Measurements from ENCODE around the gene GLDN. TPM values are rescaled to one million over a fixed set of nuclear protein-coding genes. Genes with fewer than 3 reads are reported as not detected.

Gene GLDN
- total RNA-seq, 1 donor from 2014 or later = 0.26 TPM

DNA sequence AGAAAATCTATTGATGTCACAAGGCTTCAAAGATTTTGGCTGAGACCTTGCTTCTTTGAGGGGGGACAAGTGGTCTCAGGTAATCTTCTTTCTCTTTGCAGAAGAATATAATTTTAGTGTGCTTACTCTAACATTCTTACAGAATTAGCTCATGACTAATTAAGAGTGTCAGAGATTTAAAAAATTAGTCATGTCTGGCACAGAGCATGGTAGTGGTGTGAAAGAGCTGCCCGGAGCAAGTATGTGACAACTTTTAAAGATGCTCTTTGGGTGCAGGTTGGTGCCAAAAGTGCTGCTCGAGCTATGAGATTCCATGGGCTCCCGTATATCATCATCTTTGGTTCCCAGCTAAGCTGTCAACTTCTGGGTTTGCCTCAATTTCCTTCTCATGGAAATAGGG lies 34.1 kb upstream of the GLDN start:
- Histone ChIP-seq H3K4me3 (ENCODE audit: low read depth, low read length) (no peak overlapping the region), H3K36me3 (ENCODE audit: control insufficient read depth, insufficient read depth, low read length) (no peaks in the 10 kb centered on the region), H3K27me3 (ENCODE audit: control insufficient read depth, insufficient read depth, low read length) (peaks cover 7% of the 10 kb centered on the region)
- FAIRE-seq (no peak), DNase-seq (ENCODE audit: low read depth) (peak; percentile 55)
- TF ChIP-seq, protein P1, sequence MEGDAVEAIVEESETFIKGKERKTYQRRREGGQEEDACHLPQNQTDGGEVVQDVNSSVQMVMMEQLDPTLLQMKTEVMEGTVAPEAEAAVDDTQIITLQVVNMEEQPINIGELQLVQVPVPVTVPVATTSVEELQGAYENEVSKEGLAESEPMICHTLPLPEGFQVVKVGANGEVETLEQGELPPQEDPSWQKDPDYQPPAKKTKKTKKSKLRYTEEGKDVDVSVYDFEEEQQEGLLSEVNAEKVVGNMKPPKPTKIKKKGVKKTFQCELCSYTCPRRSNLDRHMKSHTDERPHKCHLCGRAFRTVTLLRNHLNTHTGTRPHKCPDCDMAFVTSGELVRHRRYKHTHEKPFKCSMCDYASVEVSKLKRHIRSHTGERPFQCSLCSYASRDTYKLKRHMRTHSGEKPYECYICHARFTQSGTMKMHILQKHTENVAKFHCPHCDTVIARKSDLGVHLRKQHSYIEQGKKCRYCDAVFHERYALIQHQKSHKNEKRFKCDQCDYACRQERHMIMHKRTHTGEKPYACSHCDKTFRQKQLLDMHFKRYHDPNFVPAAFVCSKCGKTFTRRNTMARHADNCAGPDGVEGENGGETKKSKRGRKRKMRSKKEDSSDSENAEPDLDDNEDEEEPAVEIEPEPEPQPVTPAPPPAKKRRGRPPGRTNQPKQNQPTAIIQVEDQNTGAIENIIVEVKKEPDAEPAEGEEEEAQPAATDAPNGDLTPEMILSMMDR (IDR thresholded peaks at IDR 0.05; ENCODE audit: insufficient read depth, low read length, severe bottlenecking) = no peak

DNA sequence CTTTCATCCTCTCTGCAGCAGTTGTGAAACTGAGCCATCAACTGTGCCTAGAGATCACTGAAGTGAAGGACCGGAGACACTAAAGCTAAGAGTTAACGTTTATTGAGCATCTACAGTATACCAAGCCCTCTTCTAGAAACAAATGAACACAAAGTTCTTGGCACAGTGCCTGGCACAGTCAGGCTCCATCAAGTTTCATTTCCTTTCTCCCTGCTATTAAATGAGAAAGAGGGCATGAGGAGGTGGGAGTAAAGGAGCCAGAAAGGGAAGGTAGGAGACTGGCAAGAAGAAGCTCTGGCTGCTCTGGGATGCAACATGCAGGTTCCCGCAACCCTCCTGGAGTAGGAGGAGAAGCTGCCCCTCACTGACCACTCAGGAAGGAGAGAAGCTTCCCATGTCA lies 33.6 kb upstream of the GLDN start:
- peak; percentile 23 for DNase-seq (ENCODE audit: low read depth)
- no peak for FAIRE-seq
- peaks cover 6% of the 10 kb centered on the region for H3K27me3 ChIP-seq (ENCODE audit: control insufficient read depth, insufficient read depth, low read length)
- TF ChIP-seq, protein P1 (IDR thresholded peaks at IDR 0.05; ENCODE audit: insufficient read depth, low read length, severe bottlenecking) = no peak
- H3K36me3 ChIP-seq (ENCODE audit: control insufficient read depth, insufficient read depth, low read length) = no peaks in the 10 kb centered on the region
- no peak overlapping the region for H3K4me3 ChIP-seq (ENCODE audit: low read depth, low read length)

DNA sequence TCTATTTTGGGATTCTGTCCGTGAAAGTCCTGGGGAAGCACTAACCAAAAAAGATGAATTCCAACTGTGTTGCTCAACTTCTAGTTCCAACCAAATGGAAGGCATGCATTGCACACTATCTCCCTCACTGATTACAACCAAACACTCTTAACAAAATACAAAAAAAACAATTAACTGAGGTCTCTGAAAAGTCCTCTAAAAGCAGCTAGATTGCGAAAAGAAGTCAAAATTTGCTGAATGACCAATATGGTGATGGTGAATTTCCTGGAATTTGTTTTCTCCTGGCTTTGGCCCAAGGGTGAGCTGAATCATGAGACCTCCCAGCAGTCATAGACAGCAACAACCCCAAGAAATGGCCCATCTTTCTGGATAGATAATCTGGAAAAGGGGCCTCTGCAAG lies 31.4 kb upstream of the GLDN start:
- TF ChIP-seq, protein P1 (IDR thresholded peaks at IDR 0.05; ENCODE audit: insufficient read depth, low read length, severe bottlenecking) = no peak
- H3K4me3 ChIP-seq (ENCODE audit: low read depth, low read length) = no peak overlapping the region
- H3K36me3 ChIP-seq (ENCODE audit: control insufficient read depth, insufficient read depth, low read length) = no peaks in the 10 kb centered on the region
- H3K27me3 ChIP-seq (ENCODE audit: control insufficient read depth, insufficient read depth, low read length) = no peaks in the 10 kb centered on the region
- DNase-seq (ENCODE audit: low read depth) = peak; percentile 47
- no peak for FAIRE-seq

DNA sequence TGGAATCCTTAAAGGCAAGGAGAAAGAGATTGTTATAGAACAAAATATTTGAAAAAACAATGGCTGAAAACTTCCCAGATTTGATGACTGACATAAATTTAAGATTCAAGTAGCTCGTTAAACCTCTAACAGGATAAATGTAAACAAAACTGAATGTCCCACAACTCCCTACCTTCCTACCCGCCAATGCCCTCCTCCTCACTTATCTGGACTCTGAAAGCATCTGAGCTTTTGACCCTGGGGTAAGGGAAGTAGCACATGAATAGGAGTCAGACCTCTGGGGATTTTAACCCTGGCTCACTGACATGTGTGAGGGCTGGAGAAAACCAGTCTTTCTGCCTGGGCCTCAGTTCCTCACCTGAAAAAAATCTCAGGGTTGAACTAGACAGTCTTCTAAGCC lies 29.9 kb upstream of the GLDN start:
- no peak for DNase-seq (ENCODE audit: low read depth)
- TF ChIP-seq, protein P1 (IDR thresholded peaks at IDR 0.05; ENCODE audit: insufficient read depth, low read length, severe bottlenecking) = no peak
- H3K27me3 ChIP-seq (ENCODE audit: control insufficient read depth, insufficient read depth, low read length) = no peaks in the 10 kb centered on the region

DNA sequence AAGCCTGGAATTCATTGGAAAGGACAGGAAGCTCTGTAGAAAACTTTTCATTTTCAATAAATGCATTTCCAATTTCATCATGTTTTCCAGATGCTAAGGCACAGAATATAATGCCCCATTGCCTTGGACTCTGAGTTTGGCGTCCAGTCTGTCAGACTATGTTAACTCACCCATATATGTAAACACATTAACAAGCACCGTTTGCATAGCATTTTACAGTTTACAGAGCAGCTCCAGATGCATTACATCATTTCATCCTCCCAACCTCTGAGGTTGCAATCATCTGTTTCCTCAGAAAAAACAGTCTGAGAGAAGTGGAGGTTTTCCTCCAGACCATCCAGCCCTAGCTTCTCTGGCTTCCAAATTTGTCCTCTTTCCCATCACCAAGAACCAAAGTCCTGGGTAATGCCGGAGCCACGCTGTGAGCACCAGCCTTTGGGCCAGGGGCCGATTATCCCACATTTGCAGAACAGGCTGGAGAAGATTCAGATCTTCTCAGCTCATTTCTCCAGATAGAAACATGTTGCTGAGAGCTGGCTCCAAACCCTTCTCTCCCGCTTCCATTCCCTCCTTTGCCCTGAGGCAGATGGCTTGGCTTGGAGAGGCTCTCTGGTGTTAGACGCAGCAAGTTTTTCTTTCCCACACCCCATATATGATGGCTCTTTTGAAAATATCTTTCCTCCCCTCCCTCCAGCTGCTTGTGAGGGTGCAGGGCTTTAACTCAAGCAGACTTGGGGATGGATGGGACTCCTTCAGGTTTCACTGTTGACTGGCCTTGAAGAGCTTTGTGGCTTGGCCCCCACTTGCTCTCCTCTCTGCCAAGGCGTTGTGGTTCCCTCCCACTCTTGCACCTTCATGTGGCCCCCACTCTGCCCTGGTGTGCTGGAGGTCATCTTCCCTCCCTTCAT lies 29.0 kb upstream of the GLDN start:
- FAIRE-seq = no peak
- H3K4me3 ChIP-seq (ENCODE audit: low read depth, low read length) = no peak overlapping the region
- no peaks in the 10 kb centered on the region for H3K36me3 ChIP-seq (ENCODE audit: control insufficient read depth, insufficient read depth, low read length)
- TF ChIP-seq, protein P1 (IDR thresholded peaks at IDR 0.05; ENCODE audit: insufficient read depth, low read length, severe bottlenecking) = no peak
- DNase-seq (ENCODE audit: low read depth) = no peak
- H3K27me3 ChIP-seq (ENCODE audit: control insufficient read depth, insufficient read depth, low read length) = no peaks in the 10 kb centered on the region

More for the DNA sequence above, 29.9 kb upstream of the GLDN start:
- H3K4me3 ChIP-seq (ENCODE audit: low read depth, low read length) = no peak overlapping the region
- no peak for FAIRE-seq
- H3K36me3 ChIP-seq (ENCODE audit: control insufficient read depth, insufficient read depth, low read length) = no peaks in the 10 kb centered on the region

DNA sequence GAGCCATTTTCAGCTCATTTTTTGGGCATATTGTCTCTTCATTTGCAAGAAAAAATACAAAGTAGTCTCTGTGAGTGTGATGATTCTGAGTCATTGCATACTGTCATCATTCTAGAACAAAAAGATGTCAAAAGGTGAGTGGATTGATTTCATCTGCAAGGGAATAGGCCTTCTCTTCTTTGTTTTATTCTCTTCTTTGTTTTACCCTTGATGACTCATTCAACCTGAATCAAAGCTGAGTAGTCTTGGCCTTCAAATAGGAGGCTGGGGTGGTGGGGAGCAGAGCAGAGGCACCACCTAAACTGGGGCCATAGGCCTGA lies 28.4 kb upstream of the GLDN start:
- no peaks in the 10 kb centered on the region for H3K27me3 ChIP-seq (ENCODE audit: control insufficient read depth, insufficient read depth, low read length)
- FAIRE-seq = no peak
- no peak overlapping the region for H3K4me3 ChIP-seq (ENCODE audit: low read depth, low read length)
- H3K36me3 ChIP-seq (ENCODE audit: control insufficient read depth, insufficient read depth, low read length) = no peaks in the 10 kb centered on the region
- TF ChIP-seq, protein P1 (IDR thresholded peaks at IDR 0.05; ENCODE audit: insufficient read depth, low read length, severe bottlenecking) = no peak
- peak; percentile 90 for DNase-seq (ENCODE audit: low read depth)

Measured in bronchial epithelial cell (primary cell).